Stimulated activated effector memory CD8-positive, alpha-beta T cell treated with anti-CD3 and anti-CD28 coated beads, Interleukin-12 subunit alpha, Interleukin-12 subunit beta, amount 100 ng/mL, for 72 hours (primary cell): ENCODE data around the gene TIMP4.
A peak's percentile ranks its signal among the peaks of the same experiment; 100 is the strongest.

ENCODE experiments used
- ATAC-seq: fragments of 150-1000 bp; cut with Tn5 transposase; 2 replicates; pipeline ENCODE4 v1.10.0; 2021
- DNase-seq, 2 donors: peaks; one replicate each; pipeline ENCODE4 v3.0.0; 2021 to 2022; ENCODE audit warnings: low spot score in 2 of 2
- H3K27ac Mint-ChIP-seq: one replicate; pipeline ENCODE4 v1.8.0; 2022; ENCODE audit warnings: mild to moderate bottlenecking, mixed read lengths
- H3K36me3 Mint-ChIP-seq: one replicate; pipeline ENCODE4 v1.8.0; 2022; ENCODE audit warnings: mild to moderate bottlenecking, mixed read lengths
- H3K4me1 Mint-ChIP-seq: one replicate; pipeline ENCODE4 v1.8.0; 2022; ENCODE audit warnings: mixed read lengths
- H3K4me3 Mint-ChIP-seq: one replicate; pipeline ENCODE4 v1.8.0; 2022; ENCODE audit warnings: mild to moderate bottlenecking, mixed read lengths
- H3K9me3 Mint-ChIP-seq: one replicate; pipeline ENCODE4 v1.8.0; 2022; ENCODE audit warnings: mixed read lengths

Gene TIMP4

GRCh38 chr3:12188681-12189287 is 30.1 kb upstream of the TIMP4 start:
- Mint-ChIP-seq H3K27ac (peak overlapping the region; percentile 89), H3K4me3 (peak overlapping the region; percentile 62), H3K9me3 (no peaks in the 10 kb centered on the region), H3K36me3 (peaks cover 9% of the 10 kb centered on the region), H3K4me1 (peaks cover 56% of the 10 kb centered on the region)
- ATAC-seq (no peak), DNase-seq (no peak)

DNA sequence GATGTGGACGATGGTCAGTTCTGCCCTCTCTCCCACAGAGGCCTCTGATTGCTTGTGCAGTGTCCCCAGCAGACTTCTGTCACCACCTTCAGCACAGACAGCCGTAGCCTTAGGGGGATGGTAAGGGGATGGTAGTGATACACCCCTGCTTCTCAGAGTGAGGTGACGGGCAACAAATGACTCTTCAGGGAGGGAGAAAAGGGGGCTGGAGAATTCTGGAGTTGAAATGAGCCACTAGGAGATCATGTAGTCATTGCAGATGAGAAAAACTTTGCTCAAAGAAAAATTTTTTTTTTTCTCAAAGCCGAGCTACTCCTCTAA is 29.6 kb upstream of the TIMP4 start:
- peak overlapping the region; percentile 89 for H3K27ac Mint-ChIP-seq
- H3K4me3 Mint-ChIP-seq = peak overlapping the region; percentile 62
- H3K36me3 Mint-ChIP-seq = peaks cover 8% of the 10 kb centered on the region
- no peak for DNase-seq
- peaks cover 55% of the 10 kb centered on the region for H3K4me1 Mint-ChIP-seq
- peak; percentile 33 for ATAC-seq
- no peaks in the 10 kb centered on the region for H3K9me3 Mint-ChIP-seq

DNA sequence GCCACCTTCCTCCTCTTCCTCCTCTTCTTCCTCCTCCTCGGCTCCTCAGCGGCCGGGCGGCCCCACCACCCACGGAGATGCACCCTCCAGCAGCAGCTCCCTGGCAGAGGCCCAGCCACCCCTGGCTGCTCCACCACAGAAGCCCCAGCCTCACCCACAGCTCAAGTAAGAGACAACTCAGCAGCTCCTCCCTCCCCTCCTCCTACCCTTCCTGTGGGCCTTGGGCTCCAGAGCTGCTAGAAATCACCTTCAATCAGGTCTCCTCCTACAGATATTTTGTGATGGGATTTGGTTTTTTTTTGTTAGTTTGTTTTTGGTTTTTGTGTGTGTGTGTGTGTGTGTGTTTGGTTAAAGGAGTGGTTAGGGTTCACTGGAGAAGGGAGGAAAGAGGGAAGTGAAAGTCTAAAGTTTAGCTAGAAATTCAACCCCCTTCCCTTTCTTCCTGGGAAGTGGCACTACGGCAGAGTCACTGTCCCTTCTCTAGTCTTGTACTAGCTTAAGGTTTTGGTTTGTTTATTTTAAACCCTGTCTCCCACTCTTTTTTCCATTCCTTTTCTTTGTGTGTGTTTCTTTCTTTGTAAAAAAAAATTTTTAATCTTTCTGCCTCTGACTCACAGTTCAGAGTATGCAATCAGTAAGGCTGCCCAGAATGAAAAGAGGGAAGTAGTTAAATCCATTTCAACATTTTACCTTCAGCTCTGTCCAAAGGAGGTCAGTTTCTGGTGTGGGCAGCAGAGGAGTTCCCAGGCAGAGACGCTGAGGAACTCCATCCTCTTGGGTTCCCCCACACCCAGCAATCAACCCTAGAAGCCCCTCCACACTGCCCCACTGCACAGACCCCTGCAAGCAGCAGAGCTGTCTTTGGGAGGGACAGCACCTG is 29.0 kb upstream of the TIMP4 start:
- peak; percentile 52 to 84 for DNase-seq

GRCh38 chr3:12186515-12187286 is 28.0 kb upstream of the TIMP4 start:
- no peaks in the 10 kb centered on the region for H3K9me3 Mint-ChIP-seq
- peaks cover 45% of the 10 kb centered on the region for H3K4me1 Mint-ChIP-seq
- H3K4me3 Mint-ChIP-seq = peak overlapping the region; percentile 62
- H3K27ac Mint-ChIP-seq = peak overlapping the region; percentile 89
- H3K36me3 Mint-ChIP-seq = peaks cover 8% of the 10 kb centered on the region
- DNase-seq (no peak), ATAC-seq (no peak)

More for the DNA sequence above, 29.0 kb upstream of the TIMP4 start:
- peak overlapping the region; percentile 89 for H3K27ac Mint-ChIP-seq
- H3K4me3 Mint-ChIP-seq = peak overlapping the region; percentile 62
- peaks cover 8% of the 10 kb centered on the region for H3K36me3 Mint-ChIP-seq
- peak; percentile 97 for ATAC-seq
- no peaks in the 10 kb centered on the region for H3K9me3 Mint-ChIP-seq
- peaks cover 51% of the 10 kb centered on the region for H3K4me1 Mint-ChIP-seq

GRCh38 chr3:12186046-12186445 is 27.3 kb upstream of the TIMP4 start:
- no peak for DNase-seq
- Mint-ChIP-seq H3K36me3 (peaks cover 8% of the 10 kb centered on the region), H3K4me3 (no peak overlapping the region), H3K4me1 (peaks cover 45% of the 10 kb centered on the region), H3K9me3 (no peaks in the 10 kb centered on the region), H3K27ac (peak overlapping the region; percentile 13)
- no peak for ATAC-seq

GRCh38 chr3:12185172-12185710 is 26.5 kb upstream of the TIMP4 start:
- H3K4me1 Mint-ChIP-seq = peaks cover 39% of the 10 kb centered on the region
- no peaks in the 10 kb centered on the region for H3K9me3 Mint-ChIP-seq
- no peak for DNase-seq
- no peak for ATAC-seq
- no peak overlapping the region for H3K4me3 Mint-ChIP-seq
- H3K36me3 Mint-ChIP-seq = peaks cover 8% of the 10 kb centered on the region
- H3K27ac Mint-ChIP-seq = peak overlapping the region; percentile 13

GRCh38 chr3:12184541-12184940 is 25.8 kb upstream of the TIMP4 start:
- Mint-ChIP-seq H3K4me1 (peaks cover 38% of the 10 kb centered on the region), H3K27ac (no peak overlapping the region)

DNA sequence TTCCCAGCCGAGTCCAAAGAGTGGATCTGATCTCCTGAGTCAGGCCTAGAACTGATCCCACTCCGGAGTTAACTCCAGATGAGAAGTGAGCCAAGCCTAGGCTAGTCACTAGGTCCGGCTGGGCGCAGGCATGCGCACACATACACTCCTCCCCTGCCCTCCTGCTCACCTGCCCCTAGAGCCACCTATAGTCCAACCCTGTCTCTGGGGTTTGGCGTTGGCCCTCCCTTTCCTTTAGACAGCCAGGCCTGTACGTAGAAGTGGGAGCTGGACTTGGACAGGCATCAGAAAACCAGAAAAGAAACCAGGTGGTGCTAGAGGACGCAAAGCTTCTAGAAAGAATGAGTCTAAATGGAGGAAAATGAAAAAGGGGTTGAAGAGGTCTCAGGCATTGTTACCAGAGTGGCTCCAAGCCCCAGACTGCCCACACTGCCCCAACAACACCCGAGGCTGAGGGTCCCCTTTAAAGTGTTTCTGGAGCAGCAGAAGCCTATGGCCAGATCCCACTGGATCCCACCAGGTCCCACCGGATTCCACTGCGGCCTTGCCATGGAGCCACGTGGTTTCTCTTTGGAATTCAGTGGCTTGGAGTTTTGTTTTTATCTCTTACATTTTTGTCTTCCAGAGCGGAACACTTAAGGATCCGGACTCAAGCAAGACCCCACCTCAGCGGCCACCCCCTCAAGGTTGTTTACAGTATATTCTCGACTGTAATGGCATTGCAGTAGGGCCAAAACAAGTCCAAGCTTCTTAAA is 24.2 kb upstream of the TIMP4 start:
- Mint-ChIP-seq H3K36me3 (peaks cover 7% of the 10 kb centered on the region), H3K9me3 (no peaks in the 10 kb centered on the region), H3K27ac (peak overlapping the region; percentile 48), H3K4me1 (peaks cover 30% of the 10 kb centered on the region), H3K4me3 (no peak overlapping the region)
- ATAC-seq = no peak
- DNase-seq = no peak

More at GRCh38 chr3:12184541-12184940, 25.8 kb upstream of the TIMP4 start:
- Mint-ChIP-seq H3K9me3 (no peaks in the 10 kb centered on the region), H3K4me3 (no peak overlapping the region), H3K36me3 (peaks cover 8% of the 10 kb centered on the region)
- no peak for DNase-seq
- ATAC-seq = no peak

DNA sequence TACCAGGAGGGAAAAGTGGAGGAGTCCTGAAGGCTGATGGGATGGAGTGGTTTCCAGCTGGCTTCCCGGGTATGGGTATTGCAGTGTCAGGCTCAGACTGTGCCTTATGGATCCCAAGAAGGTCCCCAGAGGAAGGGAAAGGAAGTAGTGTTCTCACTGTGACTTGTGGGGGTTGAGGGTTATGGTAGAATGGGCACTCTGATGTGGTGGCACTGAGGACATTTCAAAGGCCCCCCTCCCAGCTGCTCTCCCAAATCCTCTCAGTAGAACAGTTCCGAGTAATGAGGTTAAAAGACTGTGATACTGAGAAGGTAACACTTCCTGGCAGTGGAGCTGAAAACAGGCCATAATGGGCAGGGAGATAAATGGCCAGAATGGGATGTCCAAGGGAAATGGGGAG is 23.1 kb upstream of the TIMP4 start:
- no peak for DNase-seq
- H3K36me3 Mint-ChIP-seq = no peaks in the 10 kb centered on the region
- no peak for ATAC-seq
- no peak overlapping the region for H3K27ac Mint-ChIP-seq
- H3K4me3 Mint-ChIP-seq = no peak overlapping the region
- peaks cover 20% of the 10 kb centered on the region for H3K4me1 Mint-ChIP-seq
- H3K9me3 Mint-ChIP-seq = no peaks in the 10 kb centered on the region

DNA sequence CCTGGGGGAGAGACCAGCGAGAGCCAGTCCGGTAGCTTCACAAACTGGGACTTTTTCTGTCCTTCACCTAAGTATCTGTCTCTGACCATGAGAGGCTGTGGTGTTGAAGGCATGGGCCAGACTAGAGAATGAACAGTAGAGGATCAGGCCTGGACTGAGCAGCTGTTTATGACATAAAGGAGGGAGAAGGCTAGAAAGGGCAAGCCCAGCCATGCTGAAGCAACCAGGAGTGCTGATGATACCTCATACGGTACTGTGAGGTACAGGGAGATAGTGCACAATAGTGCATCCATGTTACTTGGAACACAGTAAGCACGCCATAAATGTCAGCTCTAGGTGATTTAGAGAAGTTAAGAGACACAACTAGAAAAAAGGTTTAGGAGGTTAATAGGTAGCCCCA is 22.6 kb upstream of the TIMP4 start:
- Mint-ChIP-seq H3K4me1 (peaks cover 16% of the 10 kb centered on the region), H3K36me3 (no peaks in the 10 kb centered on the region), H3K4me3 (no peak overlapping the region), H3K9me3 (no peaks in the 10 kb centered on the region), H3K27ac (peak overlapping the region; percentile 13)
- no peak for DNase-seq
- no peak for ATAC-seq

DNA sequence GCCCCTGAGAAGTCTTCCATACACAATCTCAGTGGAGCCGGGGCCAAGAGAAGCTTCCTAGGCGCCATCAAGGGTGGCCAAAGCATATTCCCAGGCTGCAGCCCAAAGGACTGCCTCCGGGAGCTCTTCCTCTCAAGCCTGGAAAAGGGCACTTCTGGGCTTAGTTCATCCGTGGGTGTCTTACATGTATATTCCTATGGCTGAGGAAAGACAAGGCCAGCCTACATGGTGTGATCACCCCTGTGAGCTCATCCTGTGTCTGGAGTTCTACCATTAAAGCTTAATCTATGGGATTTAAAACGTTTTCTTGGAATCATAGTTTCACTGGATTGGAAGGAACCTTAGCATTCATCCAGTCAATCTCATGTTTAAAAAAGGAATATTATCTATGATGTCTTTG is 21.9 kb upstream of the TIMP4 start:
- DNase-seq (no peak), ATAC-seq (no peak)
- H3K4me1 Mint-ChIP-seq = peaks cover 16% of the 10 kb centered on the region
- no peaks in the 10 kb centered on the region for H3K9me3 Mint-ChIP-seq
- H3K36me3 Mint-ChIP-seq = no peaks in the 10 kb centered on the region
- H3K4me3 Mint-ChIP-seq = no peak overlapping the region
- no peak overlapping the region for H3K27ac Mint-ChIP-seq

- Mint-ChIP-seq H3K9me3 (no peaks in the 10 kb centered on the region), H3K27ac (no peak overlapping the region), H3K4me3 (no peak overlapping the region), H3K4me1 (peaks cover 16% of the 10 kb centered on the region), H3K36me3 (no peaks in the 10 kb centered on the region)
- no peak for DNase-seq
- no peak for ATAC-seq
Observed at GRCh38 chr3:12180218-12180617, 21.5 kb upstream of the TIMP4 start.

DNA sequence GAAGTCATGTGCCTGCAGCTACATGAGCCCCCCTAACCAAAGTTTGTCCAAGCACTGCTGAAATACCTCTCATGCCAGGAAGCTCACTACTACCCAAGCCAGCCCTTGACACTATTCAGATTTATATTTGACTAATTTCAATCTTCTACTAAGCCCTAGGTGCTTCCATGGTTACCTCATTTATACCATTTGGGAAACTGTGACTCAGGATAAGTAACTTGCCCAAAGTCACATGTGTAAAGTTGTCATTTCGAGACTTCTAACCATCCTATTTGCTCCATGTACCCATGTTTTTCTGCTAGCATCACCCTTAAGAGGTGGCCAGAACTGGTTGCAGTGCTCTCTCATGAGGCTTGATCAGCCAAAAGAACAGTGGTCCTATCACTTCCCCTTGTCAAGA is 20.7 kb upstream of the TIMP4 start:
- no peaks in the 10 kb centered on the region for H3K9me3 Mint-ChIP-seq
- H3K27ac Mint-ChIP-seq = no peak overlapping the region
- no peaks in the 10 kb centered on the region for H3K36me3 Mint-ChIP-seq

DNA sequence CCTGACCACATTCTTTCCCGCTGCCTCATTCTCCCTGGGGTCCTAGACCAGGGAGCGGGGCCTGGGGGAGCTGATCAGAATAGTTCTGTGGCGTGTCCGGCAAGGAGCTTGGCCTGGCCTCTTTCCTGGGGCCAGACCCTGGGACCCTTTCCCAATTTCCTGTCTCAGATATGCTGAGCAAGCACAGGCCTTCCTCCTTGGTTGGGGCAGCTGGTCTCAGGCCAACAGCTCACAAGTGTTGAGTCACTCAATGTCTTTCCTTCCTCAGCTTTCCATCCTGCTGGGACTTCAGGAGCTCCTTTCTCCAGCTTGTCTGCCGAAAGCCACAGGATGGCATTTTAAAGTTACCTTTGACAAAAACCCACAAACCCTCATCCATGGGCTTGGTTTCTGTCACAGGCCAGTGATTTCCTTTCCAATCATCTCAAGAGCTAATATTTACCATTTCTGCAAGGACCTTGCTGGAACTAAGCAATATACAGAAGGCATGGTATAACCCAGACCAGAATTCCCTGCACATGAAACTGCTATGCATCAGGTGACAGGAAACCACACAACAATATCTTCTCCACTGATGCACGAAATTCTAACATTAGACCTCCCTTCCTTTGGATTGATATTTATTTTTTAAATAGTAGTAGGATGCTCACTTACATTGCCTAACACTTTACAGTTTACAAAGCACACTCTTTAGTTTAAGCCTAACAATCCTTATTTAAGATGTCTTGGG is 19.5 kb upstream of the TIMP4 start:
- no peak for ATAC-seq
- H3K27ac Mint-ChIP-seq = no peak overlapping the region
- H3K9me3 Mint-ChIP-seq = peaks cover 3% of the 10 kb centered on the region
- peaks cover 16% of the 10 kb centered on the region for H3K4me1 Mint-ChIP-seq
- H3K4me3 Mint-ChIP-seq = no peak overlapping the region
- no peaks in the 10 kb centered on the region for H3K36me3 Mint-ChIP-seq
- no peak for DNase-seq

More for the DNA sequence above, 20.7 kb upstream of the TIMP4 start:
- H3K4me3 Mint-ChIP-seq = no peak overlapping the region
- H3K4me1 Mint-ChIP-seq = peaks cover 16% of the 10 kb centered on the region
- ATAC-seq = peak; percentile 87
- no peak for DNase-seq
